Esophagus muscularis mucosa (tissue), 3 donors: ENCODE results near the gene MZB1.

Experiments
- POLR2A ChIP-seq: fragments of 450-650 bp; IDR thresholded peaks from one replicate; pipeline ENCODE4 v1.6.1; 2017; ENCODE audit warnings: antibody characterized with exemption, moderate library complexity, mild to moderate bottlenecking, low read depth
- POLR2AphosphoS5 ChIP-seq, 2 donors: sonication (generic); formaldehyde crosslinking; IDR thresholded peaks; one replicate each; pipeline ENCODE4 v1.6.1; 2017; ENCODE audit warnings: antibody characterized with exemption in 2 of 2
- TF ChIP-seq, protein P1 (sequence below), 3 experiments: fragments of 200-600 bp in 2 of 3; fragments of 450-650 bp in 1 of 3; sonication (generic) in 2 of 3; IDR thresholded peaks; one replicate each; pipeline ENCODE4 v1.5.1; 2017 to 2019; ENCODE audit warnings: antibody characterized with exemption in 3 of 3, mild to moderate bottlenecking in 2 of 3, moderate library complexity in 1 of 3

DNA sequence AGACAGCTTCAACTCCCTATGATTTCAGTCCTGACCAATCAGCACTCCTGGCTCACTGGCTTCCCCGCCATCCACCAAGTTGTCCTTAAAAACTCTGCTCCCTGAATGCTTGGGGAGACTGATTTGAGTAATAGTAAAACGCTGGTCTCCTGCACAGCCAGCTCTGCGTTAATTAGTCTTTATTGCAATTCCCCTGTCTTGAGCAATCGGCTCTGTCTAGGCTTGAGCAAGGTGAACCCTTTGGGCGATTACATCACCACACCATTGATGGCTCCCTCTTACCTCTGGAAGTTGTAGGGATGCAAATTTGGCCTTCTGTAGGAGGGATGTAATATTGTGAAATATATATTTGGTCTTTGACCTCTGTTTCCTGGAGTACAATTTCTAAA lies 3.7 kb downstream of the MZB1 start:
- TF ChIP-seq, protein P1, sequence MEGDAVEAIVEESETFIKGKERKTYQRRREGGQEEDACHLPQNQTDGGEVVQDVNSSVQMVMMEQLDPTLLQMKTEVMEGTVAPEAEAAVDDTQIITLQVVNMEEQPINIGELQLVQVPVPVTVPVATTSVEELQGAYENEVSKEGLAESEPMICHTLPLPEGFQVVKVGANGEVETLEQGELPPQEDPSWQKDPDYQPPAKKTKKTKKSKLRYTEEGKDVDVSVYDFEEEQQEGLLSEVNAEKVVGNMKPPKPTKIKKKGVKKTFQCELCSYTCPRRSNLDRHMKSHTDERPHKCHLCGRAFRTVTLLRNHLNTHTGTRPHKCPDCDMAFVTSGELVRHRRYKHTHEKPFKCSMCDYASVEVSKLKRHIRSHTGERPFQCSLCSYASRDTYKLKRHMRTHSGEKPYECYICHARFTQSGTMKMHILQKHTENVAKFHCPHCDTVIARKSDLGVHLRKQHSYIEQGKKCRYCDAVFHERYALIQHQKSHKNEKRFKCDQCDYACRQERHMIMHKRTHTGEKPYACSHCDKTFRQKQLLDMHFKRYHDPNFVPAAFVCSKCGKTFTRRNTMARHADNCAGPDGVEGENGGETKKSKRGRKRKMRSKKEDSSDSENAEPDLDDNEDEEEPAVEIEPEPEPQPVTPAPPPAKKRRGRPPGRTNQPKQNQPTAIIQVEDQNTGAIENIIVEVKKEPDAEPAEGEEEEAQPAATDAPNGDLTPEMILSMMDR (IDR thresholded peaks at IDR 0.05): no peak
- TF ChIP-seq POLR2AphosphoS5 (IDR thresholded peaks at IDR 0.05) (no peak), POLR2A (no peak)
